ENCODE data around the gene LIX1. TPM values are rescaled to one million over a fixed set of nuclear protein-coding genes. Genes with fewer than 3 reads are reported as not detected.

Gene LIX1
- total and polyA plus RNA-seq, 10 donors = 0.06 to 0.14 TPM; not detected in 8

DNA sequence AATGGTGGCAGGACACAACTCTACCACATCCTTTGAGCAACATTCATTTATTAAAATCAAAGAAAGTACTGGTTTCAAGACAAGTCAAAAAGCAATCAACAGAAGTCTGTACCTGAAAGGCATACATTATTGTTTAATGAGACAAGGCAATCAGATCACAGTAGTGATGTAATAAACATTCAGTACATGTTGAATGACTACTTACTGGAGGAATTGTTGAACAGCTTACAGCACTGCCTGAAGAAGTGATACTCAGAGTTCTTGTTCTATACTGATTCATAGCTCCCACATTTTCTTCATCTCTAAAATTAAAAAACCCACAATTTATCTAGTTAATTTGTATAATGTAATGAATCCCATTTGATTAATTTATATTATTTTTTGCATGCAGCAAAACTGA is 22.4 kb upstream of the LIX1 start:
- H3K9me3 ChIP-seq = no peaks in the 10 kb centered on the region
- H3K4me1 ChIP-seq = peaks cover 0 to 37% (median 10%) of the 10 kb centered on the region in 6 donors
- TF ChIP-seq POLR2AphosphoS5 (IDR thresholded peaks at IDR 0.05) = no peak
- no peak for TF ChIP-seq CTCF (IDR thresholded peaks at IDR 0.05 in 8 of 11, conservative IDR thresholded peaks at IDR 0.05 in 3 of 11)
- TF ChIP-seq POLR2A (IDR thresholded peaks at IDR 0.05) = no peak
- no peak overlapping the region for H3K4me3 ChIP-seq
- no peaks in the 10 kb centered on the region for H3K27me3 ChIP-seq (replicated peaks in 1 of 7)
- intact Hi-C loops (cut with DNase I; ENCODE audit: low total_unique reads) = loop anchor here (5.0 to 10.0 kb wide), 2 partner anchors 298 to 550 kb away; no protein-coding TSS in a partner anchor
- H3K27ac ChIP-seq = no peak overlapping the region
- peaks cover 0 to 99% (median 58%) of the 10 kb centered on the region in 6 donors for H3K36me3 ChIP-seq
- DNase-seq = no peak

- 92 to 100% (median 96%) methylated on average over 3 to 5 of the region's 5 CpGs for WGBS, 5 donors
- peaks cover 0 to 37% (median 10%) of the 10 kb centered on the region in 6 donors for H3K4me1 ChIP-seq
- intact Hi-C loops (cut with DNase I; ENCODE audit: low total_unique reads) = loop anchor here (2.0 to 10.0 kb wide), 3 partner anchors 297 to 549 kb away; no protein-coding TSS in a partner anchor
- H3K4me3 ChIP-seq = no peak overlapping the region
- TF ChIP-seq POLR2A (IDR thresholded peaks at IDR 0.05) (no peak), POLR2AphosphoS5 (IDR thresholded peaks at IDR 0.05) (no peak), CTCF (IDR thresholded peaks at IDR 0.05 in 8 of 11, conservative IDR thresholded peaks at IDR 0.05 in 3 of 11) (no peak)
- H3K36me3 ChIP-seq = peaks cover 0 to 99% (median 55%) of the 10 kb centered on the region in 6 donors
- no peak for DNase-seq
- peaks cover 0 to under 1% (median 0%) of the 10 kb centered on the region in 8 donors for H3K9me3 ChIP-seq
- peak overlapping the region in 2 of 8 donors; percentile 30 to 40 for H3K27ac ChIP-seq
- no peaks in the 10 kb centered on the region for H3K27me3 ChIP-seq (replicated peaks in 1 of 7)
Observed at GRCh38 chr5:97163790-97164285, 21.4 kb upstream of the LIX1 start.

DNA sequence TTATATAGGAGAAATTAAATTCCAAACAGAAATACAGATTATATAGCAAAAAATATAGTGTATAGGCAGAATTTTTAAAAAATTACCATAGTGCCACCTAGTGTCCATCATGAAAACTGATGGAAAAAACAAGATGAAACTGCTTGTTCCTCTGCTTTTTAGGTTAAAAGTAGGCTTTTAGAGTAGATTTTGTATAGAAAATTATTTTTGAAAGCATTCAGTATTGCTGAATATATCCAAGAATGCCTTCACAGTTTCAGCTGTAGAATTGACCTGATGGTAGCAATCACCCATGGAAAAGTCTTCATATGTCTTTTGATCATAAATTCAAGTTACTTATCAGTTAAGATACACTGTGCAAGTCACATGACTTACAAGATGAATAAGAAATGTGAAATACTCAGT is 21.0 kb upstream of the LIX1 start:
- Histone ChIP-seq H3K27ac (peak overlapping the region in 3 of 8 donors; percentile 29 to 40 (median 30)), H3K27me3 (replicated peaks in 1 of 7) (no peaks in the 10 kb centered on the region), H3K9me3 (peaks cover 0 to 5% (median 2%) of the 10 kb centered on the region in 8 donors), H3K4me3 (no peak overlapping the region), H3K36me3 (peaks cover 0 to 99% (median 53%) of the 10 kb centered on the region in 6 donors), H3K4me1 (peaks cover 0 to 35% (median 10%) of the 10 kb centered on the region in 6 donors)
- TF ChIP-seq POLR2A (IDR thresholded peaks at IDR 0.05) (no peak), POLR2AphosphoS5 (IDR thresholded peaks at IDR 0.05) (no peak), CTCF (IDR thresholded peaks at IDR 0.05 in 8 of 11, conservative IDR thresholded peaks at IDR 0.05 in 3 of 11) (peak in 10 of 11 experiments; percentile 17 to 72 (median 54))
- DNase-seq = no peak
- intact Hi-C loops (cut with DNase I; ENCODE audit: low total_unique reads) = loop anchor here (2.0 to 10.0 kb wide), 3 partner anchors 296 to 549 kb away; no protein-coding TSS in a partner anchor

DNA sequence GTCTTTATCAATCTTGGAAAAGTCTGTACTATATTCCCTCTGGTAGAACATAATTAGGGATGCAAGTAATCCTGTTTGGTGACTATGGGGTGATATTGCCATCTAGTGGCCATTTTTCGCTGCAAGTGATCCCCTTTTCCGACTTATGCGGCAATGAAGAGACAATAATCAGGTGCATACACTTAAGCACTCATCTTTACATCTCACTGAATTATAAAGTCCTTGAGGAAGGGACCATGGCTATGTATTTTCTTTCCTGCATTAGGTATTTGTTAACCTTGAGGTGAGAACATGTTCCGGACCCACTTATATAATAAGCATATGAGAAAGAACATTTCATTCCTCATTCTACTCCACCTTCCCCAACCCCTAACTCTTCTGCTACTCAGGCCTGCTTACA is 19.6 kb upstream of the LIX1 start:
- peaks cover 0 to 87% (median 43%) of the 10 kb centered on the region in 6 donors for H3K36me3 ChIP-seq
- H3K27ac ChIP-seq = peak overlapping the region in 2 of 8 donors; percentile 24 to 40
- H3K4me1 ChIP-seq = peaks cover 0 to 22% (median 4%) of the 10 kb centered on the region in 6 donors
- intact Hi-C loops (cut with DNase I; ENCODE audit: low total_unique reads) = loop anchor here (2.0 to 10.0 kb wide), 3 partner anchors 295 to 547 kb away; no protein-coding TSS in a partner anchor
- TF ChIP-seq POLR2A (IDR thresholded peaks at IDR 0.05) (no peak), POLR2AphosphoS5 (IDR thresholded peaks at IDR 0.05) (no peak), CTCF (IDR thresholded peaks at IDR 0.05 in 8 of 11, conservative IDR thresholded peaks at IDR 0.05 in 3 of 11) (peak; percentile 63 to 90 (median 86))
- peaks cover 4 to 19% (median 15%) of the 10 kb centered on the region in 8 donors for H3K9me3 ChIP-seq
- no peaks in the 10 kb centered on the region for H3K27me3 ChIP-seq (replicated peaks in 1 of 7)
- 27 to 35% (median 29%) methylated on average over 4 of the region's 4 CpGs for WGBS, 5 donors
- H3K4me3 ChIP-seq = no peak overlapping the region
- DNase-seq = no peak

Data from spleen (tissue), 11 donors.